Caco-2 (cell line): ENCODE results near the gene FITM1. TPM values are rescaled to one million over a fixed set of nuclear protein-coding genes. Genes with fewer than 3 reads are reported as not detected.

ENCODE experiments used
- BruUV-seq: library from RNA; stranded (reverse); fragments of 400-500 nt; replicated peaks from 2 replicates; lab custom pipeline; 2021; lab: Mats Ljungman, UMichigan
- CTCF ChIA-PET: fragments of 300-600 bp; sonication (Branson Sonifier 250); formaldehyde crosslinking; loops from one replicate; lab custom pipeline; 2022; ENCODE audit warnings: antibody characterized with exemption; lab: Charles Lee
- POLR2A ChIA-PET: fragments of 300-600 bp; sonication (Branson Sonifier 250); formaldehyde crosslinking; loops from one replicate; lab custom pipeline; 2022; ENCODE audit warnings: antibody characterized with exemption; lab: Charles Lee
- DNase-seq, 2 experiments: peaks; one replicate each; pipeline versions ENCODE4 v3.0.0 to v3.0.0-alpha.2; 2020 to 2022
- H3K27me3 ChIP-seq: replicated peaks from 2 replicates; pipeline ENCODE4 v1.6.0; 2011; ENCODE audit warnings: low read length; ENCODE audit not compliant: control insufficient read depth, insufficient read depth
- H3K36me3 ChIP-seq: 2 replicates; pipeline ENCODE4 v1.5.1; 2011; ENCODE audit warnings: low read length; ENCODE audit not compliant: control insufficient read depth, insufficient read depth
- H3K4me1 ChIP-seq: fragments of 250-450 bp; sonication (Bioruptor Pico); 2 replicates; pipeline ENCODE4 v1.5.1; 2020; ENCODE audit warnings: mild to moderate bottlenecking
- H3K4me3 ChIP-seq: 2 replicates; pipeline ENCODE4 v1.5.1; 2011; ENCODE audit warnings: low read depth, mild to moderate bottlenecking, control low read depth, low read length
- H3K9me3 ChIP-seq: fragments of 250-450 bp; sonication (Bioruptor Pico); 2 replicates; pipeline ENCODE4 v1.5.1; 2020; ENCODE audit warnings: mild to moderate bottlenecking, moderate library complexity
- H3K27ac Mint-ChIP-seq: one replicate; pipeline ENCODE4 v1.8.0; 2022; ENCODE audit warnings: mixed read lengths; ENCODE audit not compliant: unreplicated experiment
- H3K27me3 Mint-ChIP-seq: one replicate; pipeline ENCODE4 v1.8.0; 2022; ENCODE audit warnings: mixed read lengths; ENCODE audit not compliant: insufficient read depth, unreplicated experiment
- H3K36me3 Mint-ChIP-seq: one replicate; pipeline ENCODE4 v1.8.0; 2022; ENCODE audit warnings: mild to moderate bottlenecking, mixed read lengths; ENCODE audit not compliant: insufficient read depth, unreplicated experiment
- H3K4me1 Mint-ChIP-seq: one replicate; pipeline ENCODE4 v1.8.0; 2022; ENCODE audit warnings: low read depth, mixed read lengths; ENCODE audit not compliant: unreplicated experiment
- H3K4me3 Mint-ChIP-seq: one replicate; pipeline ENCODE4 v1.8.0; 2022; ENCODE audit warnings: mild to moderate bottlenecking, moderate library complexity, mixed read lengths; ENCODE audit not compliant: unreplicated experiment
- H3K9me3 Mint-ChIP-seq: one replicate; pipeline ENCODE4 v1.8.0; 2022; ENCODE audit warnings: mixed read lengths; ENCODE audit not compliant: unreplicated experiment
- CTCF ChIP-seq, 2 experiments: fragments of 200-600 bp in 1 of 2; IDR thresholded peaks; 1 replicate in 1 of 2; 2 replicates in 1 of 2; pipeline versions ENCODE4 v1.5.1 to v1.8.0; 2011 to 2022; ENCODE audit warnings: antibody characterized with exemption in 1 of 2, control low read depth in 1 of 2, inconsistent platforms in 1 of 2, low read depth in 1 of 2, low read length in 1 of 2, mild to moderate bottlenecking in 1 of 2, moderate library complexity in 1 of 2; ENCODE audit not compliant: insufficient read depth in 1 of 2, severe bottlenecking in 1 of 2, unreplicated experiment in 1 of 2
- intact Hi-C: fragments of 100-400 bp; cut with micrococcal nuclease; formaldehyde crosslinking; loops from one replicate; pipeline ENCODE4 v1.10.0; 2022; ENCODE audit not compliant: unreplicated experiment
- total RNA-seq: library from RNA; stranded (reverse); gene quantifications from 2 replicates; pipeline ENCODE4 v1.2.3, GENCODE V29; 2022

FITM1 gene
- total RNA-seq, 1 experiment from 2014 or later, result 0.39 TPM

- peaks cover 3% of the 10 kb centered on the region for H3K36me3 ChIP-seq
- no peak for TF ChIP-seq CTCF (IDR thresholded peaks at IDR 0.05; ENCODE audit: insufficient read depth in 1 of 2, low read depth in 1 of 2, low read length in 1 of 2, severe bottlenecking in 1 of 2, unreplicated experiment in 1 of 2)
- H3K4me1 ChIP-seq, result peaks cover 21% of the 10 kb centered on the region
- peak overlapping the region; percentile 60 for H3K4me3 ChIP-seq
- no peaks in the 10 kb centered on the region for H3K27me3 Mint-ChIP-seq
- intact Hi-C loops, result no loop called here
- H3K36me3 Mint-ChIP-seq, result peaks cover 64% of the 10 kb centered on the region
- POLR2A ChIA-PET, result interaction anchor here (1.0 to 3.2 kb wide), 5 partner anchors 13 to 37 kb away, joined by 4 to 72 read pairs (median 13); partner anchors contain the start of genes DCAF11 and NRL
- CTCF ChIA-PET, result interaction anchor here (1.1 to 6.4 kb wide), 4 partner anchors 14 to 52 kb away, joined by 5 to 129 read pairs (median 50); partner anchors contain the start of genes DCAF11, NRL and RNF31
- H3K9me3 Mint-ChIP-seq, result no peaks in the 10 kb centered on the region
- H3K27ac Mint-ChIP-seq, result peak overlapping the region; percentile 99
- BruUV-seq, result no TSS peak
- H3K4me3 Mint-ChIP-seq, result peak overlapping the region; percentile 97
- H3K9me3 ChIP-seq, result no peaks in the 10 kb centered on the region
- DNase-seq, result peak; percentile 69 to 84
- H3K4me1 Mint-ChIP-seq, result peaks cover 24% of the 10 kb centered on the region
- H3K27me3 ChIP-seq, result no peaks in the 10 kb centered on the region
Measured at GRCh38 chr14:24095271-24096068, 35.0 kb upstream of the FITM1 start.

GRCh38 chr14:24096545-24097181 is 33.8 kb upstream of the FITM1 start:
- Histone ChIP-seq H3K4me1 (peaks cover 21% of the 10 kb centered on the region), H3K4me3 (no peak overlapping the region), H3K27me3 (no peaks in the 10 kb centered on the region), H3K36me3 (peaks cover 3% of the 10 kb centered on the region), H3K9me3 (no peaks in the 10 kb centered on the region)
- Mint-ChIP-seq H3K9me3 (no peaks in the 10 kb centered on the region), H3K36me3 (peaks cover 68% of the 10 kb centered on the region), H3K4me1 (peaks cover 24% of the 10 kb centered on the region), H3K27ac (peak overlapping the region; percentile 30), H3K4me3 (peak overlapping the region; percentile 62), H3K27me3 (no peaks in the 10 kb centered on the region)
- no peak for TF ChIP-seq CTCF (IDR thresholded peaks at IDR 0.05; ENCODE audit: insufficient read depth in 1 of 2, low read depth in 1 of 2, low read length in 1 of 2, severe bottlenecking in 1 of 2, unreplicated experiment in 1 of 2)
- no TSS peak for BruUV-seq
- intact Hi-C loops, result no loop called here
- DNase-seq, result no peak
- POLR2A ChIA-PET, result interaction anchor here (0.7 kb wide), 1 partner anchor 17 kb away, joined by 5 read pairs; no protein-coding TSS in a partner anchor
- CTCF ChIA-PET, result interaction anchor here (0.9 kb wide), 1 partner anchor 12 kb away, joined by 5 read pairs; no protein-coding TSS in a partner anchor

GRCh38 chr14:24098229-24098926 is 32.1 kb upstream of the FITM1 start:
- no peak for TF ChIP-seq CTCF (IDR thresholded peaks at IDR 0.05; ENCODE audit: insufficient read depth in 1 of 2, low read depth in 1 of 2, low read length in 1 of 2, severe bottlenecking in 1 of 2, unreplicated experiment in 1 of 2)
- ChIA-PET CTCF (no interaction called here), POLR2A (no interaction called here)
- H3K27me3 ChIP-seq, result no peaks in the 10 kb centered on the region
- Mint-ChIP-seq H3K9me3 (no peaks in the 10 kb centered on the region), H3K27ac (no peak overlapping the region), H3K4me1 (peaks cover 11% of the 10 kb centered on the region), H3K4me3 (no peak overlapping the region), H3K27me3 (no peaks in the 10 kb centered on the region), H3K36me3 (peaks cover 74% of the 10 kb centered on the region)
- intact Hi-C loops, result no loop called here
- DNase-seq, result no peak
- BruUV-seq, result no TSS peak
- H3K9me3 ChIP-seq, result no peaks in the 10 kb centered on the region
- peaks cover 3% of the 10 kb centered on the region for H3K36me3 ChIP-seq
- no peak overlapping the region for H3K4me3 ChIP-seq
- peaks cover 14% of the 10 kb centered on the region for H3K4me1 ChIP-seq
